Dedifferentiated amniotic fluid mesenchymal stem cell (primary cell): ENCODE results near the gene CLCA1.
A peak's percentile ranks its signal among the peaks of the same experiment; 100 is the strongest.
"Not testable (repeated sequence)": the region's sequence is repeated elsewhere in the genome, so short reads cannot be mapped to it uniquely, and the experiment has no call there.

ENCODE experiments used
- DNase-seq: peaks from one replicate; pipeline ENCODE4 v3.0.0-alpha.2; 2016; ENCODE audit errors: extremely low spot score

The CLCA1 gene

GRCh38 chr1:86461482-86461881 lies 7.2 kb upstream of the CLCA1 start:
- DNase-seq: no peak

- DNase-seq: no peak
Measured at GRCh38 chr1:86464819-86465218, 3.9 kb upstream of the CLCA1 start.

- DNase-seq: no peak
Measured at GRCh38 chr1:86466109-86466844, 2.5 kb upstream of the CLCA1 start.

GRCh38 chr1:86466986-86467385 lies 1.7 kb upstream of the CLCA1 start:
- peak; percentile 31 for DNase-seq

GRCh38 chr1:86470859-86471258 lies 2.1 kb downstream of the CLCA1 start:
- DNase-seq: no peak

- DNase-seq: no peak
Measured at GRCh38 chr1:86471291-86471690, 2.6 kb downstream of the CLCA1 start.

GRCh38 chr1:86472152-86472551 lies 3.4 kb downstream of the CLCA1 start:
- no peak for DNase-seq

- DNase-seq: no peak
Measured at GRCh38 chr1:86472767-86473166, 4.0 kb downstream of the CLCA1 start.

GRCh38 chr1:86477256-86477655 lies 8.5 kb downstream of the CLCA1 start:
- no peak for DNase-seq

- DNase-seq: no peak
Measured at GRCh38 chr1:86477682-86478081, 9.0 kb downstream of the CLCA1 start.

- no peak for DNase-seq
Measured at GRCh38 chr1:86478416-86479156, 9.9 kb downstream of the CLCA1 start.

- DNase-seq: no peak
Measured at GRCh38 chr1:86481966-86482365, 13.2 kb downstream of the CLCA1 start.

- peak; percentile 70 for DNase-seq
Measured at GRCh38 chr1:86487131-86487810, 18.5 kb downstream of the CLCA1 start.

GRCh38 chr1:86487811-86488141 lies 19.0 kb downstream of the CLCA1 start:
- DNase-seq: no peak

GRCh38 chr1:86489242-86489878 lies 20.6 kb downstream of the CLCA1 start:
- DNase-seq: no peak

- DNase-seq: no peak
Measured at GRCh38 chr1:86491171-86491950, 22.6 kb downstream of the CLCA1 start.

- no peak for DNase-seq
Measured at GRCh38 chr1:86498281-86498680, 29.6 kb downstream of the CLCA1 start.

GRCh38 chr1:86499987-86500593 lies 31.4 kb downstream of the CLCA1 start:
- DNase-seq: peak; percentile 34

GRCh38 chr1:86500714-86501113 lies 32.0 kb downstream of the CLCA1 start:
- no peak for DNase-seq

GRCh38 chr1:86502125-86502646 lies 33.5 kb downstream of the CLCA1 start:
- DNase-seq: not testable (repeated sequence)
